GM23338 (cell line): Measurements from ENCODE around the gene SLC35B1. TPM values are rescaled to one million over a fixed set of nuclear protein-coding genes. Genes with fewer than 3 reads are reported as not detected.

Source experiments
- ATAC-seq: fragments of 200-7000 bp; cut with Tn5 transposase; 3 replicates; pipeline ENCODE4 v1.9.1; 2020
- DNase-seq: peaks from one replicate; pipeline ENCODE4 v3.0.0-alpha.2; 2015; ENCODE audit warnings: low spot score
- H2AFZ ChIP-seq: fragments of 200-600 bp; sonication (generic); 2 replicates; pipeline ENCODE4 v1.8.0; 2016; ENCODE audit warnings: antibody characterized with exemption, mild to moderate bottlenecking, moderate library complexity
- H3F3A ChIP-seq: fragments of 200-600 bp; sonication (generic); replicated peaks from 2 replicates; pipeline ENCODE4 v1.8.0; 2017; ENCODE audit warnings: antibody characterized with exemption, mixed run types, low read depth
- H3K27ac ChIP-seq: fragments of 200-600 bp; sonication (generic); 2 replicates; pipeline ENCODE4 v1.6.1; 2016; ENCODE audit warnings: low read depth
- H3K27me3 ChIP-seq: fragments of 200-600 bp; sonication (generic); 2 replicates; pipeline ENCODE4 v1.8.0; 2016; ENCODE audit warnings: mild to moderate bottlenecking, mixed run types, moderate library complexity; ENCODE audit not compliant: insufficient read depth
- H3K36me3 ChIP-seq: fragments of 200-600 bp; sonication (generic); 2 replicates; pipeline ENCODE4 v1.8.0; 2016; ENCODE audit warnings: mild to moderate bottlenecking; ENCODE audit not compliant: insufficient read depth
- H3K4me1 ChIP-seq: fragments of 200-600 bp; sonication (generic); 2 replicates; pipeline ENCODE4 v1.8.0; 2016; ENCODE audit warnings: mild to moderate bottlenecking, moderate library complexity; ENCODE audit not compliant: insufficient read depth
- H3K4me2 ChIP-seq: fragments of 200-600 bp; sonication (generic); 2 replicates; pipeline ENCODE4 v1.7.1; 2017; ENCODE audit warnings: mixed run types
- H3K4me3 ChIP-seq: fragments of 200-600 bp; sonication (generic); 2 replicates; pipeline ENCODE4 v1.6.1; 2016; ENCODE audit warnings: mixed run types
- H3K79me2 ChIP-seq: fragments of 200-600 bp; sonication (generic); replicated peaks from 2 replicates; pipeline ENCODE4 v1.8.0; 2017; ENCODE audit warnings: mild to moderate bottlenecking; ENCODE audit not compliant: insufficient read depth
- H3K9me2 ChIP-seq: fragments of 200-600 bp; sonication (generic); 2 replicates; pipeline ENCODE4 v1.8.0; 2017; ENCODE audit not compliant: insufficient read depth
- H4K20me1 ChIP-seq: fragments of 200-600 bp; sonication (generic); replicated peaks from 2 replicates; pipeline ENCODE4 v1.8.0; 2017; ENCODE audit warnings: mild to moderate bottlenecking; ENCODE audit not compliant: insufficient read depth
- H3K27ac Mint-ChIP-seq: 2 replicates; pipeline ENCODE4 v1.8.0; 2020; ENCODE audit warnings: inconsistent platforms, mild to moderate bottlenecking, moderate library complexity, mixed read lengths
- H3K27me3 Mint-ChIP-seq: 3 replicates; pipeline ENCODE4 v1.8.0; 2022; ENCODE audit warnings: low read depth, mild to moderate bottlenecking, moderate library complexity, mixed read lengths, inconsistent platforms; ENCODE audit not compliant: insufficient read depth, poor library complexity
- H3K36me3 Mint-ChIP-seq: 3 replicates; pipeline ENCODE4 v1.8.0; 2021; ENCODE audit warnings: low read depth, mild to moderate bottlenecking, inconsistent platforms, moderate library complexity, mixed read lengths
- H3K4me1 Mint-ChIP-seq: 3 replicates; pipeline ENCODE4 v1.8.0; 2020; ENCODE audit warnings: mild to moderate bottlenecking, inconsistent platforms, mixed read lengths
- H3K4me3 Mint-ChIP-seq: 3 replicates; pipeline ENCODE4 v1.8.0; 2021; ENCODE audit warnings: moderate library complexity, mild to moderate bottlenecking, inconsistent platforms, mixed read lengths
- H3K9me3 Mint-ChIP-seq: 3 replicates; pipeline ENCODE4 v1.8.0; 2020; ENCODE audit warnings: moderate library complexity, mild to moderate bottlenecking, inconsistent platforms, mixed read lengths
- CREB1 ChIP-seq: fragments of 250-450 bp; sonication (Bioruptor Pico); IDR thresholded peaks from 2 replicates; pipeline ENCODE4 v1.5.0; 2020; ENCODE audit warnings: low read depth, mild to moderate bottlenecking, moderate library complexity
- CTCF ChIP-seq, 2 experiments: fragments of 200-600 bp in 1 of 2; sonication (generic) in 1 of 2; conservative IDR thresholded peaks; 2 replicates each; pipeline versions ENCODE4 v1.5.1 to v1.6.1; 2016 to 2017; ENCODE audit warnings: antibody characterized with exemption in 2 of 2, low read depth in 2 of 2, mild to moderate bottlenecking in 2 of 2, moderate library complexity in 1 of 2
- ETS1 ChIP-seq: IDR thresholded peaks from 2 replicates; pipeline ENCODE4 v1.6.1; 2016; ENCODE audit warnings: antibody characterized with exemption
- EZH2 ChIP-seq: fragments of 200-600 bp; sonication (generic); IDR thresholded peaks from one replicate; pipeline ENCODE4 v1.8.0; 2017; ENCODE audit warnings: antibody characterized with exemption, mild to moderate bottlenecking, low read depth; ENCODE audit not compliant: unreplicated experiment
- EZH2phosphoT487 ChIP-seq: fragments of 200-600 bp; sonication (generic); IDR thresholded peaks from one replicate; pipeline ENCODE4 v1.8.1; 2018; ENCODE audit warnings: antibody characterized with exemption; ENCODE audit not compliant: unreplicated experiment
- JUNB ChIP-seq: IDR thresholded peaks from one replicate; pipeline ENCODE4 v1.6.1; 2016; ENCODE audit warnings: antibody characterized with exemption; ENCODE audit not compliant: unreplicated experiment
- NANOG ChIP-seq: IDR thresholded peaks from 2 replicates; pipeline ENCODE4 v1.6.1; 2016; ENCODE audit warnings: antibody characterized with exemption, borderline replicate concordance
- REST ChIP-seq: IDR thresholded peaks from one replicate; pipeline ENCODE4 v1.6.1; 2018; ENCODE audit warnings: antibody characterized with exemption; ENCODE audit not compliant: unreplicated experiment
- STAT1 ChIP-seq: IDR thresholded peaks from one replicate; pipeline ENCODE4 v1.6.1; 2016; ENCODE audit warnings: antibody characterized with exemption; ENCODE audit not compliant: unreplicated experiment
- ZNF114 ChIP-seq: fragments of 250-450 bp; sonication (Bioruptor Pico); IDR thresholded peaks from 2 replicates; pipeline ENCODE4 v1.5.0; 2020; ENCODE audit warnings: mild to moderate bottlenecking, moderate library complexity
- ZNF331 ChIP-seq: fragments of 250-450 bp; sonication (Bioruptor Pico); IDR thresholded peaks from 2 replicates; pipeline ENCODE4 v1.5.0; 2020; ENCODE audit warnings: low read depth, mild to moderate bottlenecking, moderate library complexity
- polyA plus RNA-seq: library from polyadenylated mRNA; unstranded; fragments of >200 nt; fragmentation: Nextera tagmentation; extraction: Ambion mirVana; gene quantifications from 2 replicates; pipeline ENCODE4 v1.2.1, GENCODE V29; 2016
- total RNA-seq: library from RNA; depleted of rRNA; stranded (reverse); fragments of >200 nt; shearing (Covaris generic); gene quantifications from 2 replicates; pipeline ENCODE4 v1.2.3, GENCODE V29; 2014

The SLC35B1 gene
- total and polyA plus RNA-seq, 2 experiments from 2014 or later: 56.7 to 58.9 TPM

GRCh38 chr17:49676276-49676868, 31.4 kb downstream of the SLC35B1 start (continued):
- TF ChIP-seq REST (no peak), JUNB (no peak), EZH2phosphoT487 (no peak), NANOG (no peak), ETS1 (no peak), CREB1 (CRISPR knock-in tag) (no peak)

GRCh38 chr17:49674507-49674906, 33.3 kb downstream of the SLC35B1 start:
- peaks cover 24% of the 10 kb centered on the region; the same call in 2 of the 3 replicates for H3K36me3 Mint-ChIP-seq
- H3K27me3 ChIP-seq: peaks cover 4% of the 10 kb centered on the region; the same call in 1 of the 2 replicates
- peaks cover 12% of the 10 kb centered on the region for H3K4me1 ChIP-seq
- peaks cover 3% of the 10 kb centered on the region; the same call in 1 of the 2 replicates for H3K9me2 ChIP-seq
- H3K27me3 Mint-ChIP-seq: peaks cover 16% of the 10 kb centered on the region
- H2AFZ ChIP-seq: no peak overlapping the region
- no peak for DNase-seq
- H3K4me2 ChIP-seq: no peak overlapping the region
- no peak overlapping the region for H3K27ac ChIP-seq
- H3K9me3 Mint-ChIP-seq: peaks cover 10% of the 10 kb centered on the region
- no peaks in the 10 kb centered on the region; the same call in 1 of the 2 replicates for H3K36me3 ChIP-seq
- H3F3A ChIP-seq: 0 out of 2 replicates have a peak, but pooled peaks cover 2% of the 10 kb centered on the region
- H3K4me3 ChIP-seq: no peak overlapping the region
- ATAC-seq: no peak
- peaks cover 75% of the 10 kb centered on the region for H3K79me2 ChIP-seq
- H3K4me1 Mint-ChIP-seq: peaks cover 19% of the 10 kb centered on the region
- H4K20me1 ChIP-seq: peaks cover 8% of the 10 kb centered on the region; the same call in 1 of the 2 replicates
- no peak overlapping the region for H3K4me3 Mint-ChIP-seq
- no peak overlapping the region for H3K27ac Mint-ChIP-seq
- no peak for TF ChIP-seq CTCF (conservative IDR thresholded peaks at IDR 0.05; ENCODE audit: low read depth in 2 of 2)
- TF ChIP-seq STAT1: no peak
- TF ChIP-seq ZNF114 (CRISPR knock-in tag): no peak
- TF ChIP-seq ZNF331 (CRISPR knock-in tag): no peak
- no peak for TF ChIP-seq JUNB
- no peak for TF ChIP-seq EZH2phosphoT487
- no peak for TF ChIP-seq ETS1
- no peak for TF ChIP-seq NANOG
- TF ChIP-seq EZH2: no peak
